Stimulated activated naive CD8-positive, alpha-beta T cell treated with anti-CD3 and anti-CD28 coated beads, Interleukin-15, Interleukin-2, amounts not matched to agents 100 ng/mL and 50 ng/mL, for 24 hours (primary cell): Measurements from ENCODE around the gene DICER1.

Source experiments
- H3K27ac Mint-ChIP-seq: one replicate; pipeline ENCODE4 v1.8.0; 2021; ENCODE audit warnings: mild to moderate bottlenecking, mixed read lengths
- H3K27me3 Mint-ChIP-seq: one replicate; pipeline ENCODE4 v1.8.0; 2021; ENCODE audit warnings: mixed read lengths
- H3K36me3 Mint-ChIP-seq: one replicate; pipeline ENCODE4 v1.8.0; 2021; ENCODE audit warnings: low read depth, mixed read lengths
- H3K4me1 Mint-ChIP-seq: one replicate; pipeline ENCODE4 v1.8.0; 2021; ENCODE audit warnings: low read depth, mixed read lengths
- H3K4me3 Mint-ChIP-seq: one replicate; pipeline ENCODE4 v1.8.0; 2021; ENCODE audit warnings: mild to moderate bottlenecking, mixed read lengths
- H3K9me3 Mint-ChIP-seq: one replicate; pipeline ENCODE4 v1.8.0; 2021; ENCODE audit warnings: mixed read lengths

The DICER1 gene

GRCh38 chr14:95063391-95063790 lies 93.9 kb downstream of the DICER1 start:
- Mint-ChIP-seq H3K4me3 (no peak overlapping the region), H3K36me3 (no peaks in the 10 kb centered on the region), H3K27ac (no peak overlapping the region), H3K27me3 (no peaks in the 10 kb centered on the region), H3K9me3 (no peaks in the 10 kb centered on the region), H3K4me1 (no peaks in the 10 kb centered on the region)

DNA sequence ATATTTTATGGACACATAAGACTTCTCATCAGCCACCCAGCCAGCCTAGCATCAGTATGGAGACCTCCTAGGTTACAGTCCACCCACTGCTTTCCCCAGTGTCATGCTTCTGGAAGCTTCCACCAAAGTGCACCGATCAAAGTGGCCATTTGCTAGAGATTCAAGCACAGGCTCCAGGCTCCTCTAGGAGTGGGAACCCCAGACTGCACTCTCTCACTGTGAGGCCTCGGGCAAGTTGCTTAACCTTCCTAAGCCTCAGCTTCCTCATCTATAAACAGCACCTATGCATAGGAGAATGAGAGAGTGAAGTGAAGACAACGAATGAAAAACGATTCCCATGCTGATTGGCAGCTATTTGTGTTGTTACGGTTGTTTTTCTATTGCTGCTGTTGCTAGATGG lies 94.4 kb downstream of the DICER1 start:
- no peaks in the 10 kb centered on the region for H3K36me3 Mint-ChIP-seq
- no peaks in the 10 kb centered on the region for H3K9me3 Mint-ChIP-seq
- no peak overlapping the region for H3K4me3 Mint-ChIP-seq
- no peaks in the 10 kb centered on the region for H3K27me3 Mint-ChIP-seq
- no peak overlapping the region for H3K27ac Mint-ChIP-seq
- no peaks in the 10 kb centered on the region for H3K4me1 Mint-ChIP-seq

GRCh38 chr14:95062220-95062619 lies 95.1 kb downstream of the DICER1 start:
- Mint-ChIP-seq H3K36me3 (no peaks in the 10 kb centered on the region), H3K4me1 (no peaks in the 10 kb centered on the region), H3K27ac (no peak overlapping the region), H3K4me3 (no peak overlapping the region), H3K27me3 (no peaks in the 10 kb centered on the region), H3K9me3 (no peaks in the 10 kb centered on the region)

- no peaks in the 10 kb centered on the region for H3K27me3 Mint-ChIP-seq
- H3K4me3 Mint-ChIP-seq = no peak overlapping the region
- no peaks in the 10 kb centered on the region for H3K9me3 Mint-ChIP-seq
- no peaks in the 10 kb centered on the region for H3K4me1 Mint-ChIP-seq
- H3K36me3 Mint-ChIP-seq = no peaks in the 10 kb centered on the region
- H3K27ac Mint-ChIP-seq = no peak overlapping the region
Measured at GRCh38 chr14:95061317-95062093, 95.8 kb downstream of the DICER1 start.

DNA sequence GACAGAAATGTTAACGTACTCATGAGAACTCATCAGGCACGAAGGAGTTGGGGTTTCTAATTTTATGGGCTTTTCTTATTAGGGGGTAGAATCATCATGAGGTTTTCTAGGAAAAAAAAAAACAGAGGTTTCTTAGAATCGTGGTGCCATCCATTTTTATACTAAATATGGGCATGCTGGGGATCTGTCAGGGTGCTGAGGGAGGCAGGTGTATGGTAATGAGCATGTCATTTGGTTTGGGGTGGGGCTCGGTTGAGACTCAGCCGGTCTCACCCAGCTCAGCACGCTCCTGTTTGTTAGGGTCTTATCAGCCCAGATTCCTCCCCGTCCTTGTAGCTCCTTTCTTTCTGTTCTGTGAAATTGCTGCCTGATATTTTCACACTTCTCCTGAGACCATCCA lies 98.2 kb downstream of the DICER1 start:
- Mint-ChIP-seq H3K4me3 (no peak overlapping the region), H3K36me3 (no peaks in the 10 kb centered on the region), H3K27ac (no peak overlapping the region), H3K9me3 (no peaks in the 10 kb centered on the region), H3K4me1 (no peaks in the 10 kb centered on the region), H3K27me3 (no peaks in the 10 kb centered on the region)

DNA sequence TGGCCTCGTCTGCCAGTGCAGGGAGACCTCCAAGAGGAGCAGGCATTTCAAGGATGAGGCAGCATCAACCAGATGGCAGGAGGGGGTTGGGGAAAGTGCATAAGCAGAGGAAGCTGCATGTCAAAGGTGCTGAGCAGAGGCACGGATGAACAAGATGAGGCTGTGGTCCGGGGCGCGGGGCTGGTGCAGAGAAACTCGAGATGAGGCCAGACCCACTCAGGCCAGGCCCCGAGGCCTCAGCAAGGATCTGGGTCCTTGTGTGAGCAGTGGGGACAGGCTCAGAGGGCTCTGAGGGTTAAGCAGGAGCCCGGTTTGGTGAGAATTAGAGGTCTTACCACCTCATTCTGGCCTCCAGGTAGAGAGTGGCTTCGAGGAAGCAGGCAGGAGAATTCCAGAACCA lies 98.8 kb downstream of the DICER1 start:
- no peaks in the 10 kb centered on the region for H3K9me3 Mint-ChIP-seq
- H3K4me1 Mint-ChIP-seq = no peaks in the 10 kb centered on the region
- no peaks in the 10 kb centered on the region for H3K27me3 Mint-ChIP-seq
- H3K27ac Mint-ChIP-seq = no peak overlapping the region
- H3K4me3 Mint-ChIP-seq = no peak overlapping the region
- H3K36me3 Mint-ChIP-seq = no peaks in the 10 kb centered on the region

DNA sequence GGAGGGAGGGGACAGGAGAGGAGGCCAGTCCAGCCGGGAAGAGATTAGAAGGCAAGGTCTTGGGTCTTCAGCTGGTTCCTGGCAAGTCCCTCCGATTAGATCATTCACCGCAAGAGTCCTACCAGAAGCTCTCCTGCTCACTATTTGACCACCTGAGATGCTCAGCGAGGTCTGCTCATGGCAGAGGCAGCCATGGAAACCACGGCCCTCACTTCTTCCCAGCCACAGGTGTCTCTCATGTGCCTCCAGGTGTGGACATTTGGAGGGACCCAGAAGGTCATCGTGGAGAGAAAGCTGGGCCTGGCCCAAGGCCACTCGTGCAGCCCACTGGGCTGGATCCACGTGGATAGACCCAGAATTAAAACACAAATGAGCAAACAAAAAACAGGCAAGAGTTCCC lies 99.5 kb downstream of the DICER1 start:
- Mint-ChIP-seq H3K27ac (no peak overlapping the region), H3K27me3 (no peaks in the 10 kb centered on the region), H3K4me3 (no peak overlapping the region), H3K4me1 (no peaks in the 10 kb centered on the region), H3K9me3 (no peaks in the 10 kb centered on the region), H3K36me3 (no peaks in the 10 kb centered on the region)

- Mint-ChIP-seq H3K36me3 (no peaks in the 10 kb centered on the region), H3K27ac (no peak overlapping the region), H3K4me3 (no peak overlapping the region), H3K4me1 (no peaks in the 10 kb centered on the region), H3K9me3 (no peaks in the 10 kb centered on the region), H3K27me3 (no peaks in the 10 kb centered on the region)
Measured at GRCh38 chr14:95057147-95057546, 100.2 kb downstream of the DICER1 start.

GRCh38 chr14:95056476-95056875 lies 100.9 kb downstream of the DICER1 start:
- Mint-ChIP-seq H3K4me1 (no peaks in the 10 kb centered on the region), H3K27ac (no peak overlapping the region), H3K36me3 (no peaks in the 10 kb centered on the region), H3K9me3 (no peaks in the 10 kb centered on the region), H3K4me3 (no peak overlapping the region), H3K27me3 (no peaks in the 10 kb centered on the region)

GRCh38 chr14:95055318-95055717 lies 102.0 kb downstream of the DICER1 start:
- no peaks in the 10 kb centered on the region for H3K9me3 Mint-ChIP-seq
- no peak overlapping the region for H3K27ac Mint-ChIP-seq
- H3K36me3 Mint-ChIP-seq = no peaks in the 10 kb centered on the region
- H3K4me1 Mint-ChIP-seq = no peaks in the 10 kb centered on the region
- no peak overlapping the region for H3K4me3 Mint-ChIP-seq
- no peaks in the 10 kb centered on the region for H3K27me3 Mint-ChIP-seq

GRCh38 chr14:95054346-95055280 lies 102.7 kb downstream of the DICER1 start:
- Mint-ChIP-seq H3K27me3 (no peaks in the 10 kb centered on the region), H3K4me3 (no peak overlapping the region), H3K9me3 (no peaks in the 10 kb centered on the region), H3K27ac (no peak overlapping the region), H3K4me1 (no peaks in the 10 kb centered on the region), H3K36me3 (no peaks in the 10 kb centered on the region)

DNA sequence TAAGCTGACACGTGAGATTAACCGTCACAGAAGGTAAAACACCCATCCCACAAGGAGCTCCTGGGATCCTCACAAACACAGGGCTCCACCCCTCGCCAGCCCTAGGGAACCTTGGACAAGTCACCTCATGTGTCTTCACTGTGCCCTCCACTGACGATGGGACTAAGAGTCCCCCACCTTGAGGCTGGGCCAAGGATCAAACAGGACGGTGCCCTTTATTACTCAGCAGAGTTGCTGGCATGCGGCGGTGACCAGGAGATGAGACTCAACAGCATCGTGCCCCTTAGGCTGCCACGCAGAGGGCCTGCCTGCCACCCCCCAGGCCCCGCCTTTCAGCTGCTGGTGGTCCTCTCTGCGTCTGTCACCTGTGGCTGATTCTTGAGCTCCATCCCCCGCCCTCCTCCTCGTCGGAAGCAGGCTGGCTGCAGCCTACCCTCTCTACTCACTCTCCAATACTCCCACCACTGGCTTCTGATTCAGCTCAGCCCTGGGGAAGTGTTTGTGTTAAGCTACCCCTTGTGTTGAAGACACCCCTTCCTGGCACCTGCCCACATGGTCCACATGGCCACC lies 105.2 kb downstream of the DICER1 start:
- H3K9me3 Mint-ChIP-seq = no peaks in the 10 kb centered on the region
- no peaks in the 10 kb centered on the region for H3K4me1 Mint-ChIP-seq
- H3K27me3 Mint-ChIP-seq = peaks cover 4% of the 10 kb centered on the region
- H3K4me3 Mint-ChIP-seq = no peak overlapping the region
- no peaks in the 10 kb centered on the region for H3K36me3 Mint-ChIP-seq
- no peak overlapping the region for H3K27ac Mint-ChIP-seq

DNA sequence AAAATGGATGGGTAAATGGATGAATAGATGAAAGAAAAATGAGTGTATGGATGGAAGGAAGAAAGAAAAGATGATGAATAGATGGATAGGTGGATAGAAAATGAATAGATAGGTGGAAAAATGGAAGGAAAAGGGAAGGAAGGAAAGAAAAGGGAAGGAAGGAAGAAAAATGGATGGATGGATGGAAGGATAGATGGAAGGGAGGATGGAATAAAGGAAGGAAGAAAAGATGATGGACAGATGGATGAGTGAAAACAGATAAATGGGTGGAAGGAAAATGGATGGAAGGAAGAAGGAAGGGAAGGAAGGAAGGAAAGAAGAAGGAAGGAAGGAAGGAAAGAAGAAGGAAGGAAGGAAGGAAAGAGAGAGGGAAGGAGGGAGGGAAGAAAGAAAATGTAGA lies 107.4 kb downstream of the DICER1 start:
- no peaks in the 10 kb centered on the region for H3K4me1 Mint-ChIP-seq
- H3K9me3 Mint-ChIP-seq = no peaks in the 10 kb centered on the region
- no peak overlapping the region for H3K27ac Mint-ChIP-seq
- H3K4me3 Mint-ChIP-seq = no peak overlapping the region
- no peaks in the 10 kb centered on the region for H3K36me3 Mint-ChIP-seq
- H3K27me3 Mint-ChIP-seq = peaks cover 4% of the 10 kb centered on the region

DNA sequence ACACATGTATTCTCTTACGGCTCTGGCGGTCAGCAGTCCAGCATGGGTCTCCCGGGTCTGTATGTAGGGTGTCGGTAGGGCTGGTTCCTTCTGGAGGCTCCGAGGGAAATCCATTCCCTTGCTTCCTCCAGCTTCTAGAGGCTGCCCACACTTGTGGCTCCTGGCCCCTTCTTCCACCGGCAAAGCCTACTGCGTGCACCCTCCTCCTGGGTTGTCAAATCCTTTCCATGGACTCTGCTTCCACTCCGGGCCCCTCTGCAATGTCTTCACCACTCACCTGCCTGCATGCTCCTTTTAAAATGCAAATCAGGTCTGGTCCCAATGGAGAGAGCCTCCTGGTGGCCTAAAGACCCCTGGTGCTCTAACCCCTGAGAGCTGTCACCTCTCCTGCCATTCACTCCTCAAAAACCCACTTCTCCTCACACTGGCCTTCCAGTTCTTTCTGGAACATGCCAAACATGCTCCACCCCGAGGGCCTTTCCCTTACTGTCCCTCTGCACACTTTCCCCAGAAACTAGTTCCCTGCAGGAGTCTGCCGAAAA lies 108.5 kb downstream of the DICER1 start:
- H3K27ac Mint-ChIP-seq = no peak overlapping the region
- H3K9me3 Mint-ChIP-seq = no peaks in the 10 kb centered on the region
- no peaks in the 10 kb centered on the region for H3K4me1 Mint-ChIP-seq
- H3K4me3 Mint-ChIP-seq = no peak overlapping the region
- no peaks in the 10 kb centered on the region for H3K36me3 Mint-ChIP-seq
- peaks cover 4% of the 10 kb centered on the region for H3K27me3 Mint-ChIP-seq

DNA sequence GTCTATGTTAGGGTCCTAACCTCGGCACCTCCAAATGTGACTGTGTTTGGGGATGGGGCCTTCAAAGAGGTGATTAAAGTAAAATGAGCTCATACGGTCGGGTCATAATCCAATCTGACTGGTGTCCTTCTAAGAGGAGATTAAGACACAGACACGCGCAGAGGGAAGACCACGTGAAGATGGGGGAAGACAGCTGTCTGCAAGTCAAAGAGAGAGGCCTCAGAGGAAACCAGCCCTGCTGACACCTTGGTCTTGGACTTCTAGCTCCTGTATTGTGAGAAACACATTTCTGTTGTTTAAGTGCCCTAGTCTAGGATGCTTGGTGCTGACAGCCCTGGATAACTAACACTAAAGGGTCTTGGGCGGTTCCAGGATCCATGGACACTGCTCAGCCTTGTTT lies 109.6 kb downstream of the DICER1 start:
- Mint-ChIP-seq H3K4me3 (no peak overlapping the region), H3K36me3 (no peaks in the 10 kb centered on the region), H3K27me3 (peaks cover 7% of the 10 kb centered on the region), H3K27ac (no peak overlapping the region), H3K4me1 (no peaks in the 10 kb centered on the region), H3K9me3 (no peaks in the 10 kb centered on the region)
